GM20000 (cell line): ENCODE measurements around the gene PRKG1.
A peak's percentile ranks its signal among the peaks of the same experiment; 100 is the strongest.

Experiments
- DNase-seq: peaks from one replicate; pipeline ENCODE4 v3.0.0; 2012; ENCODE audit warnings: low spot score
- TF ChIP-seq, protein P1 (sequence below): IDR thresholded peaks from 2 replicates; pipeline ENCODE4 v1.5.1; 2012; ENCODE audit warnings: mild to moderate bottlenecking, control low read depth; ENCODE audit errors: extremely low read depth, missing control alignments

PRKG1 gene

DNA sequence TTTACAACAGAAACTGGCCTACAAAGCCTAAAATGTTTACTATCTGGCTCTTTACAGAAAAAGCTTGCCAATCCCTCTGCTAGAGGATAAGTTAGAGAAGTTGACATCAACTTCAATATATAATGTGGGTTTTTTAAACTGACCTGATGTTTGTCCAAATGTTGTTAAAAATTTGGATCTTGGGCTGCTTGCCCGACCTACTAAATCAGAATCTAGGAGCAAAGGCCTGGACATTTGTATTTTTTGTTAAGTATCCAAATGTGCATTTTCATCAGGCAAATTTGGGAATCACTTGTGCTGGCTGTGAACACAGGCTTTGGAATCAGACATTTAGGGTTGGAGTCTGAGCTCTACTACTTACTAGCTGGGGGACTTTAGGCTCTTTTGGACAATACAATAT lies 877.8 kb downstream of the PRKG1 start:
- DNase-seq, result no peak

DNA sequence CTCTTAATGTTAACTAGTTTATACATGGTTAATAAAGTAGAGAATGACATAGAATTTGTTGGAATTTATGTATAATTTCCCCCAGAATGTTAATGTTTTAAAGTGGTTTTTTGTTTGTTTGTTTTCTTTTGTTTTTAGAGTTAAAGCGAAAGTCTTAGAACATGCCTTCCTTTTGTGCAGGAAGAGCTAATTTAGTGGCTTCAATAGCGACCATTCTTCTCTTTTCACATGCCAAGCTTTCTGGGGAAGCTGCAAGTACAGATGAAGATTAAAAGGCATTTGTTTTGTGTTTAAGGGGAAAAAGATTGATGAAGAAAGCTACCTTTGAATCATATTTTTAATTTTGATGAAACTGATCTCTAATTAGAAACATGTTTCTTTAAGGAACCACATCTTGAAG lies 881.4 kb downstream of the PRKG1 start:
- TF ChIP-seq, protein P1, sequence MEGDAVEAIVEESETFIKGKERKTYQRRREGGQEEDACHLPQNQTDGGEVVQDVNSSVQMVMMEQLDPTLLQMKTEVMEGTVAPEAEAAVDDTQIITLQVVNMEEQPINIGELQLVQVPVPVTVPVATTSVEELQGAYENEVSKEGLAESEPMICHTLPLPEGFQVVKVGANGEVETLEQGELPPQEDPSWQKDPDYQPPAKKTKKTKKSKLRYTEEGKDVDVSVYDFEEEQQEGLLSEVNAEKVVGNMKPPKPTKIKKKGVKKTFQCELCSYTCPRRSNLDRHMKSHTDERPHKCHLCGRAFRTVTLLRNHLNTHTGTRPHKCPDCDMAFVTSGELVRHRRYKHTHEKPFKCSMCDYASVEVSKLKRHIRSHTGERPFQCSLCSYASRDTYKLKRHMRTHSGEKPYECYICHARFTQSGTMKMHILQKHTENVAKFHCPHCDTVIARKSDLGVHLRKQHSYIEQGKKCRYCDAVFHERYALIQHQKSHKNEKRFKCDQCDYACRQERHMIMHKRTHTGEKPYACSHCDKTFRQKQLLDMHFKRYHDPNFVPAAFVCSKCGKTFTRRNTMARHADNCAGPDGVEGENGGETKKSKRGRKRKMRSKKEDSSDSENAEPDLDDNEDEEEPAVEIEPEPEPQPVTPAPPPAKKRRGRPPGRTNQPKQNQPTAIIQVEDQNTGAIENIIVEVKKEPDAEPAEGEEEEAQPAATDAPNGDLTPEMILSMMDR, result no peak
- DNase-seq, result no peak

More for the DNA sequence above, 877.8 kb downstream of the PRKG1 start:
- TF ChIP-seq, protein P1, result no peak

DNA sequence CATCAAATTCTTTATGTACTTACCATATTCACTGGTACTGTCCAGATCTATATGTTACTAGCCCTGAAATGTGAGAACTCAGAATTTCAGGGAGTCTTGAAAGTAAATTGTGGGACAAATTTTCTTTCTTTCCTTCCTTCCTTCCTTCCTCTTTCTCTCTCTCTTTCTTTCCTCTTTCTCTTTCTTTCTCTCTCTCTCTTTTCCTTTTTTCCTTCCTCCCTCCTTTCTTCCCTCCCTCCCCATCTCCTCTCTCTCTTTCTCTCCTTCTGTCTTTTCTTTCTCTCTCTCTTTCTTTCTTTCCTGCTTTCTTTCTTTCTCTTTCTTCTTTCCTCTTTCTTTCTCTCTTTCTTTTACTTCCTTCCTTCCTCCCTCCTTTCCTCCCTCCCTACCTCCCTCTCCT lies 882.5 kb downstream of the PRKG1 start:
- TF ChIP-seq, protein P1, result no peak
- no peak for DNase-seq

DNA sequence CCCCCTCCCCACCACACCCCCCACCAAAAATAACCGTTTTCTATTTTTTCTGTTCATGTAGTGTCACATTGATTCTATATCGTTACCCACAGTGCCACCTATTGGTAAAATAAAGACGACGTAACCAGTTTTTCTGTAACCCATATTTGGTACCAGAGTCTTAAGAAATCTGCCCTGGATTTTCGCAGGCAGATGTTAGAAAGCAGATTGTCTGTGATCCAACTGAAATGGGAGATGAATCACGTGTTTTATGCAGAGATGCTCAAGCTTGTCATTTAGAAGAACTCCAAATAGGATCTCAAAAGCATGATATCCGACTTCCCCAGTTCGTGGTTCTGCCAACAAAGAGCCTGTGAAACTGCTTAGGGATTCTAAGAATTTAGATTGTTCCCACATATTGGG lies 886.2 kb downstream of the PRKG1 start:
- peak; percentile 35 for DNase-seq
- TF ChIP-seq, protein P1, result peak; percentile 23

DNA sequence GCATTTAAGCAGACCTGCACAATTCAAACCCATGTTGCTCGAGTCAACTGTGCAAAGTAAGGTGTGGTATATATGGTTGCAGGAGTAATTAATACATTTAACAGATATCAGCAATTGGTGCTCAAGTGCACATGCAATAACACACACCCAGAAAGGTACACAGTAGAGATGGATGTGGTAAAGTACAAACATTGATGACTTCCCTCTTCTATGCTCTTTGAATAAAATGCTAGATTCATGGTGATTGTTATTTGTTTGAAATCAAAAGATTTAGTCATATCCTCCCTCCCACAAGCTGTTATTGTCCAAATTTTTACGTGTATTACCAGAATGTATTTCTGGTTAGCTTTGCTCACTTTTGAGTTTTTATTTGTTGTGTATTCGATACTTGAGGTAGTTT lies 887.1 kb downstream of the PRKG1 start:
- no peak for DNase-seq
- TF ChIP-seq, protein P1, result no peak

DNA sequence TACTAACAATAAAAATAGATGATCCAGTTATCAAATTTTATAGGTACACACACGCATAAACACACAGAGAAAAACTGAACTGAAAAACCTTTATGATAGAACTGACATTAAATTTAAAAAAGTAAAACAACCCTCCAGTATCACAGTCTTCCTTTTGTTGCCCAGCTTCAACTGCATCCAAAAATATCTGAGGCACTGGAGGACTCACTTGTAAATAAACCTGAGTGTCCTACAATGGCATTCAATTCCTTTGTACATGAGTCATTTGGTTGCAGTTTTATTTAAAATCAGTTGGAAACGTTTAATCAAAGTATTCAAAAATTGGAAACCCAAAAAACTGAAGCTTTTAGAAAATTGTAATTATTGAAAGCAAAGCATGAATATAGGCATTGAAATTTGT lies 890.3 kb downstream of the PRKG1 start:
- TF ChIP-seq, protein P1, result no peak

DNA sequence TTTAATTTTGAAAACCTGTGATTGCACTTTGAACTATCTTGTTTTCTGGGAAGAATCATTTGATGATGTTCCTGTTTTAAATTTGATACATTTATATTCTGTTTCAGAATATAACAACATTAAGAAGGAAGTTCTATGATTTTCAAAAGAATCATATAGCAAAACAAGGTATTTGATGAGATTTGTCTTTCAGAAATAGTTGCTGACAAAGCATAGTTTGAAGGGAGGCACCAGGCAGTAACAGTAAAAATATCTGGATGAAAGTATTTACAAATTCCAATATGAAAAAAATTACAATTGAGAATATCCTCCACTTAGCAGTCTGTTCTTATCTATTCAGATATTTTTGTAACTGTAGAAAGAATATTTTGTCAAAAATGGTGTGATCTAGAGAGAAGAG lies 891.2 kb downstream of the PRKG1 start:
- no peak for DNase-seq
- TF ChIP-seq, protein P1, result no peak

More for the DNA sequence above, 890.3 kb downstream of the PRKG1 start:
- DNase-seq, result no peak
